HG03064 (cell line): ENCODE data around the gene FKBP3.
"Not testable (repeated sequence)": the region's sequence is repeated elsewhere in the genome, so short reads cannot be mapped to it uniquely, and the experiment has no call there.

Experiments
- ATAC-seq: cut with Tn5 transposase; IDR thresholded peaks from one replicate; pipeline ENCODE4 v1.9.1; 2021; ENCODE audit warnings: low read depth; ENCODE audit not compliant: unreplicated experiment

The FKBP3 gene

DNA sequence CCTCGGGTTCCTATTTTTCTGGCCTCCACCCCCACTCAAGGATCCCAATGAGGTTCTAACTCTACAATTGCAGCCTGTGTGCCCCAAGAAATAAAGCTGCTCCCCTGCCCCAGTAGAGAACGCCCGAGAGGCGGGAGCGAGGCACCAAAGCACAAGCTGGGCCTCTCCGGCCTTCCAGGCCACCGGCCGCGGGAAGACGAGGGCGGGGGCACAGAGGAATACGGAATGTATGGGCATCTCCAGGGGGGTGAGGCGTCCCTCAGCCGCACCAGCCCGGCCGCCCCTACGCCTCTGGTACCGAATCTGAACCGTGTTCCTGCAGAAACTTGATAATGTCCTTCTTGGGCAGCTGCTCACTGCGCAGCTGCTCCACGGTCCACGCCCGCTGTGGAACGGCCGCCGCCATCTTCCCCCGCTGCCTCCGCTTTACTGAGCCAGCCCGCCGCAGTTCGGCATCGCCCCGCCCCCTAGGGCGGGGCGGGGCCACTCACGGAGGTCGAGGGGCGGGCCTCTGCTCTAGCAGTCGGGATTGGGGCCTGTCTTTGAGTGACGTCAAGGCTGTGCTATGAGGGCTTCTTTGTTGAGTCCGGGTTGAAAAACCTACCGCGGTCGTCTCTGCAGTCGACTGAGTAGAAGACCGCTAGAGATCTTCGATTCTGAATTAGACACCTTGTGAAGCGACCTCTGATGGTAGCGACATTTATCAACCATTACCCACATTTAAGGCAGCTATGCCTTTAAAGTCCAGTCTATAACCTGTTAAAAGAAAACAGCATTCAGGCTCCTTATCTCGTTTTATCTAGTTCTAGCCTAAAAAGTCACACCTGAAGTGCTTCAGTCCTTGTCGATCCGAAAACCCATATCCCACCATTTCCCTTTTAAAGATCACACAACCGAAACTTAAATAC, at the start of gene FKBP3:
FKBP3 (minus strand) TSS at position 431 of the 908 bp plus-strand sequence; CDS start at position 406, 25 bp downstream.
- ATAC-seq = peak; percentile 86

GRCh38 chr14:45181806-45182205, 47.5 kb upstream of the FKBP3 start:
- no peak for ATAC-seq

DNA sequence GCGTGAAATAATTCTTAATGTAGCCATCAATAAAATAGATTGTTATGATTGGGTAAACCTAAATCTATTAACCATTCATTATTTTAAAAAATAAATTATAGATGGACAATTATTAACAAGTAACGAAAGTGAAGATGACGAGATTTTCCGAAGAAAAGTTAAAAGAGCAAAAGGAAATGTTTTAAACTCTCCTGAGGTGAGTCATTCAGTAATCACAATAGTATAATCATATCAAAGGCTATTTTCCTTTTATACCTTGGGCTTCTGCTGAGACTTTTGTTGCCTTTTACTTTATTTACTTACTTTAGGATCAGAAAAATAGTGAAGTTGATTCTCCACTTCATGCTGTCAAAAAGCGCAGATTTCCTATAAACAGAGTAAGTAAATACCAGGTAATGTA, 47.0 kb upstream of the FKBP3 start:
- ATAC-seq = no peak

DNA sequence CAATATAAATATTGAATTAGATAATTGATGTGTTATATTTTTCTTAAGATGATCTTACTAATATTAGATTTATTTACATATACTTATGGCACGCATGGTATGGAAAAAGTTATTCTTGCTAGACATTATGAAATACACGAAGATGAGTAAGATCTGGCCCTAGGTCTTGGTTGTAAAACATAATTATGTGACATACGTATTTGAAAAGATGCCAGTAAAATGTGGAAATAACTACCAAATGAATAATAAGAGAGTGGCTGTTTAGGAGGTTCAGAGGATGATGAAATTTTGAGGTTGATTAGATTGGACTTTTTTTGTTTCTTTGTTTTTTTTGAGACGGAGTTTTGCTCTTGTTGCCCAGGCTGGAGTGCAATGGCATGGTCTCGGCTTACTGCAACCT, 42.8 kb upstream of the FKBP3 start:
- no peak for ATAC-seq

DNA sequence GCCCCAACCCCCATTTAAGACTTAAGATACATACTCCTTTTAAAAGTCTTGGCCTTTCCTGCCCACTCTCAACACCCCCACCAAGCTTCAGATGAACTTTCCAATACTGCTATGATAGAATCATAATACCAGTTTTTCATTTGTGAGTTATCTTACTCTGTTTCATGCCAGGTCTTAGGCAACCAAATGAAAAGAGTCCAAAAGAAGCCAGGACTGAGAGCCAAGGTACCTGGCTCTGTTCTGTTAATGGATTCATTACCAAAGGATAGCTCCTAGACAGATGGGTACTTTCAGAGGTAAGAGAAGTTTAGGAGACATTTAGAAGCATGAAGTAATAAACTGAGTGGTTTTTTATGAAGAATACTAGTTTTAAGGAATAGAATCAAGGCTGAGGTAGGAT, 35.6 kb upstream of the FKBP3 start:
- no peak for ATAC-seq

- no peak for ATAC-seq
Measured at GRCh38 chr14:45156067-45156466, 21.8 kb upstream of the FKBP3 start.

- no peak for ATAC-seq
Measured at GRCh38 chr14:45150386-45150890, 16.2 kb upstream of the FKBP3 start.

- ATAC-seq = no peak
Measured at GRCh38 chr14:45149602-45150001, 15.3 kb upstream of the FKBP3 start.

GRCh38 chr14:45145214-45145613, 10.9 kb upstream of the FKBP3 start:
- ATAC-seq = no peak

- peak; percentile 51 for ATAC-seq
Measured at GRCh38 chr14:45144658-45145057, 10.4 kb upstream of the FKBP3 start.

- not testable (repeated sequence) for ATAC-seq
Measured at GRCh38 chr14:45142083-45142482, 7.8 kb upstream of the FKBP3 start.

DNA sequence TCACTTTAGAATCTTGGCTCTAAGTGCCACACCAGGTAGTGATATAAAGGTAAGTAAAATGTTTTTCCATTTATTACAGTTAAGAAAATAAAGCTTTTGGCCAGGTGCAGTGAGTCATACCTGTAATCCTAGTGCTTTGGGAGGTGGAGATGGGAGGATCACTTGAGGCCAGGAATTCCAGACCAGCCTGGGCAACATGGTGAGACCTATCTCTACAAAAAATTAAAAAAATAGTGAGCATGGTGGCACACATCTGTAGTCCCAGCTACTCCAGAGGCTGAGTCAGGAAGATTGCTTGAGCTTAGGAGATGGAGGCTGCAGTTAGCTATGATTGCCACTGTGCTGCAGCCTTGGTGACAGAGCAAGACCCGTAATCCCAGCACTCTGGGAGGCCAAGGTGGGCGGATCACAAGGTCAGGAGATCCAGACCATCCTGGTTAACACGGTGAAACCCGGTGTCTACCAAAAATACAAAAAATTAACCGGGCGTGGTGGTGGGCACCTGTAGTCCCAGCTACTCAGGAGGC, 6.4 kb upstream of the FKBP3 start:
- no peak for ATAC-seq

GRCh38 chr14:45136399-45136798, 2.1 kb upstream of the FKBP3 start:
- ATAC-seq = no peak

- peak; percentile 36 for ATAC-seq
Measured at GRCh38 chr14:45135659-45136395, 1.5 kb upstream of the FKBP3 start, which contains the start of gene FANCM. TSS of gene FANCM (plus strand) at chr14:45135930. CDS start at chr14:45136032, 102 bp downstream.

DNA sequence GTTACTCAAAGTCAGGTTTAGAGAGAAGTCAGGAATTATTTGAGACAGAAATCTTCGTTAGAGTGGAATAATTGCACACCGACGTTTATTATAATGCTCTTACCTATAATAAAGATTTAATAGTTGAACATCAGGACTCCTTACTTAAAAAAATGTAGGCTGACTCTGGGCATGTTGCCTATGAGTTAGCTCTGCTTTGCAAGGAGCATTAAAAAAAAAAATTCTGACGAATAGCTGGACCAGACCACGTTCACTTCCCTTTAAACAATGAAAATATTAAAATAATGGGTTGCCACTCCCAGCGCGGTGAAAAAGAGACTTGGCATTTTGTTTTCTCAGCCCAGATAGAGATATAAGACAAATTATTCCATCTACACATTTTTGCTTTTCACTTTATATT, 875 bp upstream of the FKBP3 start:
- no peak for ATAC-seq

DNA sequence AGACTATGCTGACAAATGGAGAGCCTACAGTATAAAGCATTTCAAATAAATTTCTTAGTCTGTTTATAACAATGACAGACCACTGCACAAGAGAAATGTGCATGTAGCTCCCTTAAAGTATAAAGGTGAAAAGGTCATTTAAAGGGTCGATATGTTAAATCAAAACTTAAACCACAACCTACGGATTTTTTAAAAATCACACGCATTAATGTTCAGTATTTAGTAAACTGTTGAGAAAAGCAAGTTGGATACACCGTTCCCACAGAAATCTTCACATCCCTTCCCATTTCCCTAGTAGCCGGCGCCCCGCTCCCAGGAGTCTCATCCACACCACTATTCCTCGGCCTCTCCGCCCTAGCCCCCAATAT, 614 bp downstream of the FKBP3 start:
- ATAC-seq = no peak

GRCh38 chr14:45128963-45129629, 5.2 kb downstream of the FKBP3 start:
- no peak for ATAC-seq

- ATAC-seq = no peak
Measured at GRCh38 chr14:45125754-45126153, 8.5 kb downstream of the FKBP3 start.

- no peak for ATAC-seq
Measured at GRCh38 chr14:45123271-45123670, 11.0 kb downstream of the FKBP3 start.

- no peak for ATAC-seq
Measured at GRCh38 chr14:45120096-45120495, 14.2 kb downstream of the FKBP3 start.

- no peak for ATAC-seq
Measured at GRCh38 chr14:45118594-45118993, 15.7 kb downstream of the FKBP3 start.
